Prostate gland (tissue), 2 donors: ENCODE data around the gene SOBP. TPM values are rescaled to one million over a fixed set of nuclear protein-coding genes. Genes with fewer than 3 reads are reported as not detected.

Experiments used
- DNase-seq: peaks from one replicate; pipeline ENCODE4 v3.0.0-alpha.2; 2019; ENCODE audit warnings: low spot score
- H3K27ac ChIP-seq, 2 donors: fragments of 200-600 bp; sonication (generic); 2 replicates each; pipeline ENCODE4 v1.5.1; 2017 to 2019
- H3K27me3 ChIP-seq: fragments of 200-600 bp; sonication (generic); replicated peaks from 2 replicates; pipeline ENCODE4 v1.5.1; 2019; ENCODE audit not compliant: insufficient read depth
- H3K36me3 ChIP-seq, 2 donors: fragments of 200-600 bp; sonication (generic); 1 replicate in 1 of 2; 2 replicates in 1 of 2; pipeline versions ENCODE4 v1.5.1 to v1.8.1; 2017 to 2019
- H3K4me1 ChIP-seq: fragments of 200-600 bp; sonication (generic); replicated peaks from 2 replicates; pipeline ENCODE4 v1.5.1; 2019
- H3K4me3 ChIP-seq, 2 donors: fragments of 200-600 bp; sonication (generic); 2 replicates each; pipeline ENCODE4 v1.5.1; 2017 to 2019
- H3K9me3 ChIP-seq: fragments of 200-600 bp; sonication (generic); 2 replicates; pipeline ENCODE4 v1.5.1; 2017
- POLR2A ChIP-seq: fragments of 450-650 bp; IDR thresholded peaks from one replicate; pipeline ENCODE4 v1.6.1; 2016; ENCODE audit warnings: antibody characterized with exemption, mild to moderate bottlenecking
- POLR2AphosphoS5 ChIP-seq: sonication (generic); formaldehyde crosslinking; IDR thresholded peaks from one replicate; pipeline ENCODE4 v1.6.1; 2017; ENCODE audit warnings: antibody characterized with exemption
- WGBS: methylation state at CpG from one replicate; pipeline ENCODE4 v1.1.5; 2018; 5-methylcytosine and 5-hydroxymethylcytosine counted together
- intact Hi-C: fragments of 100-400 bp; cut with DNase I; formaldehyde crosslinking; loops from one replicate; pipeline ENCODE4 v1.14.2; 2022
- total RNA-seq, 2 donors: library from RNA; depleted of rRNA; stranded (reverse); fragments of >200 nt; gene quantifications; one replicate each; pipeline ENCODE4 v1.1.0, GENCODE V29; 2016
- TF ChIP-seq, protein P1 (sequence below), 4 experiments: fragments of 200-600 bp in 2 of 4; fragments of 450-650 bp in 2 of 4; sonication (generic) in 2 of 4; IDR thresholded peaks; 1 replicate in 3 of 4; 2 replicates in 1 of 4; pipeline ENCODE4 v1.5.1; 2016 to 2019; ENCODE audit warnings: antibody characterized with exemption in 4 of 4, mild to moderate bottlenecking in 2 of 4, moderate library complexity in 2 of 4

Gene SOBP
- total RNA-seq, 2 donors from 2014 or later, result 15.8 to 23.3 TPM

DNA sequence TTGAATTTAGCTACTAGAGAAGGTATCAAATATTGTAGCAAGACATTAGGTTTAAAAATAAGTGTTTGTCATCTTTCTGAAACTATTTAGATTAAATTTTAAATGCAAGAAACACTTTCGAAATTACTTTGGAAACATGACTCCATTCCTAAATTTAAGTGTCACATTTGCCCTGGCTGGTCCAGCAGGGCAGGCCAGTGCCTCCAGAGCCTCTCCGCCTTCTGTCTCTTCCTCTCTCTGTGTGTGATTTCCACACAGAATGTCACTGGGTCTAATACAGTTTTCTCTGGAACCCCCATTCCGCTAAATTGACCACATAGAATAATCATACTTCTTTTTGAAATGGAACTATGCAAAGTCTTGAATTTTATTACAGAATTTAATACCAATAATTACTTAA lies 111.5 kb downstream of the SOBP start:
- TF ChIP-seq POLR2AphosphoS5, result no peak
- TF ChIP-seq POLR2A, result no peak
- TF ChIP-seq, protein P1, sequence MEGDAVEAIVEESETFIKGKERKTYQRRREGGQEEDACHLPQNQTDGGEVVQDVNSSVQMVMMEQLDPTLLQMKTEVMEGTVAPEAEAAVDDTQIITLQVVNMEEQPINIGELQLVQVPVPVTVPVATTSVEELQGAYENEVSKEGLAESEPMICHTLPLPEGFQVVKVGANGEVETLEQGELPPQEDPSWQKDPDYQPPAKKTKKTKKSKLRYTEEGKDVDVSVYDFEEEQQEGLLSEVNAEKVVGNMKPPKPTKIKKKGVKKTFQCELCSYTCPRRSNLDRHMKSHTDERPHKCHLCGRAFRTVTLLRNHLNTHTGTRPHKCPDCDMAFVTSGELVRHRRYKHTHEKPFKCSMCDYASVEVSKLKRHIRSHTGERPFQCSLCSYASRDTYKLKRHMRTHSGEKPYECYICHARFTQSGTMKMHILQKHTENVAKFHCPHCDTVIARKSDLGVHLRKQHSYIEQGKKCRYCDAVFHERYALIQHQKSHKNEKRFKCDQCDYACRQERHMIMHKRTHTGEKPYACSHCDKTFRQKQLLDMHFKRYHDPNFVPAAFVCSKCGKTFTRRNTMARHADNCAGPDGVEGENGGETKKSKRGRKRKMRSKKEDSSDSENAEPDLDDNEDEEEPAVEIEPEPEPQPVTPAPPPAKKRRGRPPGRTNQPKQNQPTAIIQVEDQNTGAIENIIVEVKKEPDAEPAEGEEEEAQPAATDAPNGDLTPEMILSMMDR (IDR thresholded peaks at IDR 0.05), result no peak
- no peak for DNase-seq
- Histone ChIP-seq H3K4me3 (no peak overlapping the region), H3K36me3 (no peaks in the 10 kb centered on the region), H3K27me3 (no peaks in the 10 kb centered on the region), H3K27ac (no peak overlapping the region), H3K4me1 (no peaks in the 10 kb centered on the region), H3K9me3 (no peaks in the 10 kb centered on the region)
- intact Hi-C loops, result no loop called here
- 95% methylated on average over 3 of the region's 3 CpGs for WGBS

DNA sequence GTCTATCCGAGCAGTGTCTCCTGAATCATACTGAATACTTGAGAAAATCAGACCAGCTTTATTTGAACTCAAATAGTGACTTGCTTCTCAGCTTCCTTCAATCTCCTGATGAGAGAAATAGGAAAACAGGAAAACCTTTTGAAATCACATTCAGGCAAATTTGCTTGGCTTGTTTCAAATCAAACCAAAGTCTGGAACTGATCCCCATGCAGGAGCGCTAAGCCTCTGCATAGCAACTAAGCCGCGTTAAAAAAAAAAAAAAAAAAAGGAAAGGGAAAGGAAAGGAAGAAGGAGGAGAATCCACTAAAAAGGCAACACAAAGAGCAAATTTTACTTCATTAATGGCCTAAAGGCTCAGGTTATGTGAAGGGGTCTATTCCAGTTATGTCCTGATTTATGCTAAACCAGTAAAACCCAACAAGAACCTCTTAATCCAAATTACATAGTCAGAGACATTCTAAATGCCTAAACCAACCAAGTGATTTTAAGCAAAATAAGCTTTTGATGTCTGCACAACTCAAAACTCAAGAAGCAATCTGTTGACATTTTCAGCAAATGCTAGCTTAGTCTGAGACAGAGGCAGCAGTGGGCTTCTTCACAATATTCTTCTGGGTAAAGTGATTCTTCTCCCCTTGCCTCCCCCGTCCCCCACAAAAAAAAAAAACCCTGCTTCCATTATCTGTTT lies 112.5 kb downstream of the SOBP start:
- TF ChIP-seq POLR2A (no peak), POLR2AphosphoS5 (no peak)
- TF ChIP-seq, protein P1 (IDR thresholded peaks at IDR 0.05), result no peak
- H3K4me1 ChIP-seq, result no peaks in the 10 kb centered on the region
- no peaks in the 10 kb centered on the region for H3K36me3 ChIP-seq
- no peak overlapping the region for H3K27ac ChIP-seq
- H3K27me3 ChIP-seq, result no peaks in the 10 kb centered on the region
- intact Hi-C loops, result no loop called here
- H3K9me3 ChIP-seq, result no peaks in the 10 kb centered on the region
- H3K4me3 ChIP-seq, result no peak overlapping the region
- no peak for DNase-seq
- WGBS, result 84% methylated on average over 5 of the region's 5 CpGs

DNA sequence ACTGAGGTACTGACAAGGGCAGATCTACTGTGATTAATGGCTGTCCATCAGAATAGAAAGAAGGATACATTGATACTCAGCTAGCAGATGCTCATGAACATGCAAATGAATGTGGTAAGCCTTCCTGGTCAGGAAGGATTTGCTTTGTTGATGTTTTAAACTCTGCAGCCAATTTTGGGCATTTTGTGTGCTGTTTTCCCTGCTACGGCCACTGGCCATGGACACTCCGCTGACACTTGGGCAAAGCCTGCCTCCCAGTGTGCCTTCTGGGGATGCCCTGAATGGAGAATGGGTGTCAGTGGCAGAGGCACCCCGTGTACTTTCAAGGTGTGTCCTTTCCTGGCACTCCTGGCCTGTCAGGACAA lies 113.1 kb downstream of the SOBP start:
- no peaks in the 10 kb centered on the region for H3K36me3 ChIP-seq
- no peak overlapping the region for H3K27ac ChIP-seq
- no peak for DNase-seq
- H3K27me3 ChIP-seq, result no peaks in the 10 kb centered on the region
- no peaks in the 10 kb centered on the region for H3K9me3 ChIP-seq
- 69% methylated on average over 3 of the region's 3 CpGs for WGBS
- no peak overlapping the region for H3K4me3 ChIP-seq
- intact Hi-C loops, result no loop called here
- TF ChIP-seq POLR2AphosphoS5 (no peak), POLR2A (no peak)
- TF ChIP-seq, protein P1 (IDR thresholded peaks at IDR 0.05), result no peak
- H3K4me1 ChIP-seq, result no peaks in the 10 kb centered on the region

DNA sequence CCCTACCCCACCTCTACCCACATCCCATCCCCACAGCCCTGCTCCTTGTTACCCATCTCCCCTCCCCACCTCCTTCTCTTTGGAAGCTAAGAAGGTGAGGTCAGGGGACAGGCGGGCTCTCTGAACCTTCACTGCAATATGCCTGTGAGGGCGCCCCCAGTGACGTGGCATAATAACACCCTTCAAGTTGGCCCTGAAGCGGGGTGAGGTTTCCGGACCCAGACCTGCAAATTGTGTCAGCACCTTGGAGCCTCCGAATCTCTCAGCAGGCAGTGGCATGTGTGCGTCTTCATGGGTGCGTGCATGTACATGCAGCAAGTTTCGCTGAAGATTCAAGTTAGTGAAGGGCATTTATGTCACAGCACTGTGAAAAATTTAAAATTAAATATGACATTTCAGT lies 114.6 kb downstream of the SOBP start:
- TF ChIP-seq, protein P1 (IDR thresholded peaks at IDR 0.05), result no peak
- TF ChIP-seq POLR2A (no peak), POLR2AphosphoS5 (no peak)
- WGBS, result 83% methylated on average over 9 of the region's 9 CpGs
- DNase-seq, result no peak
- Histone ChIP-seq H3K9me3 (no peaks in the 10 kb centered on the region), H3K4me1 (no peaks in the 10 kb centered on the region), H3K36me3 (no peaks in the 10 kb centered on the region), H3K27ac (no peak overlapping the region), H3K4me3 (no peak overlapping the region), H3K27me3 (no peaks in the 10 kb centered on the region)
- intact Hi-C loops, result no loop called here

DNA sequence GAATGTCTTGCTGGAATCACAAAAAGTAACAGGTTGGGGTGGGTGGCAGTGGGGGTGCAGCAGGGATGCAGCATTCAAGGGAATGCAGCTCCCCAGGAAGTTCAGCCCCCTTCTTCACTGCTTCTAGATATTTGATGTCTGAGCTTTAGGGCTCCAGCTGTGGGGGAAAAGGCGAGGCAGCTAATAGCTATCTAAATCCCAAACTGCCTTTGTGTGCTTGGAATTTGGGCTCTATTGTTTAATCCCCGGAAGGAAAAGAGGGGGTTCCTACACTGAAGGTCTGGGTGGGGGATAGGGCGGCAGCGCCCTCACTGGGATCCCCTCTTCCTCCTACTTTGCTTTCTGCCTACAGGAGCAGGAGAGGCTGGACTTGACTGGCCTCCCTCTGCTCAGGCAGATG lies 116.5 kb downstream of the SOBP start:
- Histone ChIP-seq H3K27me3 (no peaks in the 10 kb centered on the region), H3K27ac (no peak overlapping the region), H3K4me3 (no peak overlapping the region), H3K9me3 (no peaks in the 10 kb centered on the region), H3K36me3 (no peaks in the 10 kb centered on the region), H3K4me1 (no peaks in the 10 kb centered on the region)
- no peak for DNase-seq
- intact Hi-C loops, result no loop called here
- TF ChIP-seq POLR2AphosphoS5, result no peak
- no peak for TF ChIP-seq POLR2A
- TF ChIP-seq, protein P1 (IDR thresholded peaks at IDR 0.05), result no peak
- 90% methylated on average over 4 of the region's 4 CpGs for WGBS
